Measurements from ENCODE around the gene NFYB.

Gene NFYB

DNA sequence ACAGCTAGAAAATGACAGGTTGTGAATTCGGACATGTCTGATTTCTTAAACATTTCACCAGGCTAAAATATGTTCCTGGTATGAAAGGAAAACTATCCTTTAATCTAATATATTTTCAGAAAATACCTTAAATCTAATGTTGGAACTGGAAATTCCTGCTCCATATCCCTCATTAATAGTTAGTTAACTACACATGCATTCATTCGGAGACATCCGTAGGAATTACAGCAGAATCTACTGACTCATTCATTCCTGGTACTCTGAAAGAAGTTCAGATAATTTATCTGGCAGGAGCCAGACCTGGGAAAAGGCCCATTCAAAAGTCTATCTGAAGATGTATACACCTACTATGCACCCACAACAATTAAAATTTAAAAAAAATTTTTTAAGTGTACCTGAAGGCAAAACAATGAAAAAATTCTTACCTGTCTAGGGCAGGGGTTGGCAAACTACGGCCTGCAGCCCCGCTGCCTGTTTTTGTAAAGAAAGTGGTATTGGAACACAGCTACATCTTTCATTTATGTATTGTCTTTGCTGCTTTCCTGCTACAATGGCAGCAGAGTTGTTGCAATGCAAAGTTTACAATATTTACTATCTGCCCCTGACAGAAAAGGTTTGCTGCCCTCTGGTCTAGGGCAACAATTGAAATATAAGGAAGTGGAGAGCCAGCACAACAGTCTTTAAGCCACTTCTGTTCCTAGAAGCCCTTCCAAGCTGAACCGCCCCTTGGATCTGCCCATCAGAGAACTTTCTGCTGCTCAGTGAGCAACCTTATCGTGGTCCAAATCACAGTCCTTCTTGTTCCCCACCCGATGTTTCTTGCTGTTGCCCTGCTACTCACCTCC is 17.9 kb upstream of the NFYB start:
- DNase-seq: no peak

DNA sequence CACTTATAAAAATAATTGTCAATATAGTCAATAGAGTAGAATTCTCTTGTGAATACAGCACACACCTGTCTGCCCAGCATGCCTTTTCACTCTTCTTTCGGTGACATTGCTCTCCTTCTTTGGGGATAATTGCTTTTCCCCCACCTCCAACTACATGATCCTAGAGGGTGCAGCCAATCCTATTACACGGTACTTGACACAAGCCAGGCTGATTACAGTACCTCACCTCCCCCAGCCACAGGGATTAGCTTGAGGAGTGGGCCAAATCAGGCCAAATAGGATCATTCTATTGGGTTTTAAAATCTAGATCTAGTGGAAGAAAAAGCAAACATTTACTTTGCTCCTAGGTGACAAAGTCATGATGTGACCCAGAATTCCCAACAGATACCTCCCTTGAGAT is 16.8 kb upstream of the NFYB start:
- no peak for DNase-seq

DNA sequence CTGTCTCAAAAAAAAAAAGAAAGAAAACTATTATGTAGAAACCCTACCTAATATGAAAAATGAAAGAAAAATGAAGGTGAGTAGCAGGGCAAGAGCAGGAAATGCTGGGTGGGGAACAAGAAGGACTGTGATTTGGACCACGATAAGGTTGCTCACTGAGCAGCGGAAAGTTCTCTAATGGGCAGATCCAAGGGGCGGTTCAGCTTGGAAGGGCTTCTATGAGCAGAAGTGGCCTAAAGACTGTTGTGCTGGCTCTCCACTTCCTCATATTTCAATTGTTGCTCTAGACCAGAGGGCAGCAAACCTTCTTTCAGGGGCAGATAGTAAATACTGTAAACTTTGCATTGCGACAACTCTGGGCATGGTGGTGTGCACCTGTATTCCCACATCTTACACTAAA is 16.3 kb upstream of the NFYB start:
- no peak for DNase-seq

DNA sequence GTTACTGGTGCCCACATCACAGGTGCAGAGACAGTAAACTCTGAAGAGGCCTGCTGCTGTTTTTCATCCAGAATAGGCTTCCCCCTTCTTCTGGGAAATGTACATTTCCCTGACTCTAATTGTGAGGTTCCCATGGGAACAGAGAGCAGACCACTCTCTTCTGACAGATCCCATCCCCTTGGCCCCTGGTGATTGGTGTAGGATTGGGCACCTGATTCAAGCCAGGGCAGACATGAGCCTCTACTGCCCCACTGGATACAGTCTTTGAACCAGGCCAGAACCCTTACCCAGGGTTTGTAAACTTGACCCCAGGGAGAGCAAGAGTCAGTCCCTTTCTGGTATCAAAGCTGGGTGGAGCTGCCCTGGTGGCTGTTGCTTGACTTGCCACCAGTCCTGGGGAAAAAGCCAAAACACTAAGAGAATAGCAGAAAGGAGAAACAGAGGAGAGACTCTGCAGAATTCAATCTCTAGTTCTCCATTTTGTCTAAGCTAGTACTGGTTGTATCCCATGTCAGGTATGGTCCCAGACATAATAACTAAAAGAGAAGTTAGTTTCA is 14.8 kb upstream of the NFYB start:
- no peak for DNase-seq

DNA sequence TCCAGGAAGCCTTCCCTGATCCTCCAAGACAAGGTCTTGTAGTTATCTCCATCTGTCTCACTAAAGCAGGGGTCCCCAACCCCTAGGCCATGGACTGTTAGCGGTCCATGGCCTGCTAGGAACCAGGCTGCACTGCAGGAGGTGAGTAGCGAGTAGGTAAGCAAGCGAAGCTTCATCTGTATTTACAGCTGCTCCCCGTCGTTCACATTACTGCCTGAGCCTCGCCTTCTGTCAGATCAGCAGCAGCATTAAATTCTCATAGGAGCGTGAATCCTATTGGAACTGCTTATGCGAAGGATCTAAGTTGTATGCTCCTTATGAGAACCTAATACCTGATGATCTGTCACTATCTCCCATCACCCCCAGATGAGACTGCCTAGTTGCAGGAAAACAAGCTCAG is 12.4 kb upstream of the NFYB start:
- DNase-seq: no peak

DNA sequence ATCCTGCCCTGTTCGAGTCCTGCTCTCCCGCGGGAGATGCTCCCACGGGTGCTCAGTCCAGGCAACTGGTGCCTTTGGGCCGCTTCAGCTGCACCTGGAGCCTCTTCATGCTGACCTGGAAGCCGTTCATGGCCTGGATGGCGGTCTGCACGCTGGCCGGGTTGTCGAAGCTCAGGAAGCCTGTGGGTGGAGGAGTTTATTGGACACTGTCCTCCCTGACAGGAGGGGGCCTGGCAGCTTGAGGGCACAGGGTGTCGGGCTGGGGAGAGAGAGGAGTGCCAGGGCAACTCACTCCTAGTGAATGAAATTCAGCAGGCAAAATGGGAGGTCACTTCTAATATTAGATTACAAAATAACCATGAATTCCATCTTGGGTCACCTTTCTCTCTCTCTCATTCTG is 9.3 kb upstream of the NFYB start:
- DNase-seq: no peak

DNA sequence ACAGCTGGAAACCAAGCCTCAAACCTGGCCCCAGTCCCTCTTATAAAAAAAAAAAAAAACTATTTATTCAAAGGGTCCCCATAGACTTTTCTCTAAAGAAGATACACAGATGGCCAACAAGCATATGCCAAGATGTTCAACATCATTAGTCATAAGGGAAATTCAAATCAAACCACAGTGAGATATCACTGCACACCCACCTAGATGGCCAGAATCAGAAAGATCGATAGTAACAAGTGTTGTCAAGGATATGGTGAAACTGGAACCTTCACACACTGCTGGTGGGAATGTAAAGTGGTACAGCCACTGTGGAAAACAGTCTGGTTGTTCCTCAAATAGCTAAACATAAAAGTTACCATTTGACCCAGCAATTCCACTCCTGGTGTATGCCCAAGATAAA is 5.9 kb upstream of the NFYB start:
- no peak for DNase-seq

DNA sequence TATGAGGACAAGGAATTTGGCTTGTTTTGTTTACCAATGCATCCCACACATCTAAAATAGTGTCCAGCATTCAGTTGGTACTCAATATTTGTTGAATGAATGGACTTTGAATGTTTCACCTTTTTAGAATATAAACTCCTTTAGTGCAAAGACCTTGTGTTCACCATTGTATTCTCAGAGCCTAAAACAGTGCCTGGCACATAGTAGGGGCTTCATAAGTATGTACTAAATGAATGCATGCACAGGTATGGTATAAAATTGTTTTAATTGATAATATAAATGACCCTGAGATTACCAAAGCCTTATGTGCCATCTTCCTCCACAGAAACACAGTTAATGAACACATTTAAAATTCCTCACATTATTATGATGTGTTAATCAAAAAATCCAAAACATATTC is 5.0 kb upstream of the NFYB start:
- no peak for DNase-seq

DNA sequence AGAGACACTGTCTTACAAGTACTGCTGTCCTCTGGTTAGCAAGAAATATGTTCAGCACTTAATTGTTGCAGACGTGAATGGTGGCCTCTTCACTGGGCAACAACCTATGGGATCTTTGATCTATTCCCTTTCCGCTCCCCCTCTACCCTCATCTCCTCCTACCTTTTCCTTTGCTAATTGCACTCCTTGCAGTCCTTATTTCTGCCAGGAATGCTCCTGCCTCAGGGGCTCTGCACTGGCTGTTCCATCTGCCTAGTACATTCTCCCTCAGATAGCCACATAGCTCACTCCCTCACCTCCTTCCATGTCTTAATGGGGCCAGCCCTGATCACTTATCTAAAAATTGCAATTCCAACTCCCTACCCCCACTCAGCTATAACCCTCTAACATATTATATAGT is 4.5 kb upstream of the NFYB start:
- DNase-seq: no peak

DNA sequence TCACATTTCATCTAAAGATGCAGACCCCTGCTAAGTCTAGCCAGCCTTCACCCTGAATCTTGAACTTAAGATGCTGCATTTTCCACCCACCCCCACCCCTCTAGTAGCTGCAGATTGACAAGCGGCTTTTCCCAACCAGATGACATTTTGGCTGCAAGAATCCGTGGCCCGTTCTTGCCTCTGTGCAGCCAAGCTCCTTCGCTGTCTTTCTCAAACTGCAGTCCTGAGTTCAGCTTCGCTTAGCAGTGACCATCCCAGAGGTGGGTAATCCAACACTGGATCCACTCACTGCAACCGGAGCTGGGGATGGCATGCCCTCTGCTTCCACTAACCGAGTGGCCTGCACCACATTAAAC is 765 bp upstream of the NFYB start:
- DNase-seq: peak in 4 of 14 donors; percentile 28 to 45 (median 30)

DNA sequence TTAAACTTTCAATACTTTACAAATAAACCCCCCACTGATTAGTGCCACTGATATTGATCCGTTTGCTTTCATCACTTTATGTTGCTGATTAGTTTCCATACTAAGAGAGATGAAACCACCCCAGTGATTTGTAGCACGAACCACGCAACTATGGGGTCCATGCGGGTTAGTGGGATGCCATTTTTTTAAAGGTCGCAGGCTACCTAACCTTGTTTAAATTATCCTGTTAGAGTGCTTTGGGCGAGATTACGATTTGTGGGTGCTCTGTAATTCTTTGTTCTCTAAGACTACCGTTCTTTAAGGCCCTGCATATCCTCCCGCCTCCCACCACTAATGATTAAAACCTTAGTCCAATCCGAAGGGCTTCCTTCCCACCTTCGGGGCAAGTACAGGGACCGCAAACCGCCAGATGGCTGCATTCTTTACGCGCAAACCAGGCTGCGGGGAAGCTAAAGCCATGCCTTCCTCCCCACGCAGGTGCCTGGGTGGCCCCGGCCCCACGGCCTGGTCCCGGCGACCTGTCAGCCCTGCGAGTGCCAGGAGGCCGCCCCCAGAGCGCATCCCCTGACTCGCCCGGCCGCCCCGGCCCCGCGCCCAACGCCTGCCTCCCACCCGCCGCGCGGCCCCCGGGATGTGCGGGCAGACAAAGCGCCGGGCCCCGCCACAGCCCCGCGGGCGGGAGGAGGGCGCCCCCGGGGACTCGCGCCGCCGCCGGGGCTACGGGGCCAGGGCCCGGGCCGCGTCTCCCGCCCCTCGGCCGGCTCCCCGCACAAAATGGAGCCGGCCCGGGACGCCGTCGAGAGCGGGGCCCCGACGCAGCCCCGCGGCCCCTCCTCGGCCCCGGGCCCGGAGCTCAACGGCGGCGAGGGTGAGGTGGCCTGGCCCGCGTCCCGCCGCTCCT is 759 bp downstream of the NFYB start:
- DNase-seq: peak in 10 of 14 donors; percentile 14 to 66 (median 27)

DNA sequence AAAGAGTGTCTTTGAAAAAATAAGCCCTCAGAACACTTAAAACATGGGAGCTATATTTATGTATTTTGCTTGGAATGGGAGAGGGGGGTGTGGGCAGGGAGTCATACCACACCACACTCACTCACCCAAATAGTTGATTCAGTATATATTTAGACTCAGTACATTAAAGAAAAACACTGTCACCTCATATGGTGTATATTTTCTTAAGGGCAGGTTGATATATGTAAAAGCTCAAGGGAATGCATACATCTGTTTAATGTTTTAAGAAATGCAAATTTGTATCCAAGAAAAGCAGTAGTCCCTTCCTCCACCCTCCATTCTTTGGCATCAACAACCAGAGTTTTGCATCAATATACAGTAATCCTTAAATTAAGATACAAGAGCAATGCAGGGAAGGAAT is 1.4 kb downstream of the NFYB start:
- no peak for DNase-seq

DNA sequence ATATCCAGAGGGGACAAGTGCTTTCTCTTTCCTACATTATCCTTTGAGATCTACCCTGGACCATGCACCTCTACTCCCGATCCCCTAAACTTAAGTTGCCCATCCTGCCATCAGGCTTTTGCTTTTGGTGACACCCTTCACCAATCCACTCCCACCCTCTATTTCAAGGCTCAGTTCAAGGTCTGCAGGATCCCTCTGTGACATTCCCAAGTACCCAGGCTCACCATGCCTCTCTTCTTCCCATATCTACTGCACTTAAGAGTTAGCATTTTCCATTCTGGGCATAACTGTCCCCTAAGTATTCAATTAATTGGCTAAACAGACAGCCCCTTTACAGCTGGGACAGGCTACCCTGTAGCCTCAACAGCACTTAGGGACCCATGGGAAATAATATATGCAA is 3.1 kb downstream of the NFYB start:
- DNase-seq: no peak

DNA sequence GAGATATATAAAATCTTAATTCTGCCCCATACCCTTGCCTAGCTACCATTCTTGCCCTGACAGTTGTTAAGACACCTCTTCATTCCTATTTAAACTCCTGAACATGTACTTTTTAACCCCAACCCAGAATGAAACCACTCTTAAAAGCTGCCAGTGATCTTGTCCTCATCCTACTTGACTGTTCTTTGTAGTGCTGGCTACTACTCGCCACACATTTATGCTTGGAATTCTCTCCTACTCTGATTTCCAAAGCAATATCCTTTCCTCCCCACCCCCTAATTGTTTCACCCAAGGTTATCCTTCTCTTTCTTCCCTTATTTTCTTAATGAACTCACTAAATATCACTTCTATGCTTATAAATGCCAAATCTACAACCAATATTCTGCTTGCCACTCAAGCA is 4.1 kb downstream of the NFYB start:
- DNase-seq: no peak

DNA sequence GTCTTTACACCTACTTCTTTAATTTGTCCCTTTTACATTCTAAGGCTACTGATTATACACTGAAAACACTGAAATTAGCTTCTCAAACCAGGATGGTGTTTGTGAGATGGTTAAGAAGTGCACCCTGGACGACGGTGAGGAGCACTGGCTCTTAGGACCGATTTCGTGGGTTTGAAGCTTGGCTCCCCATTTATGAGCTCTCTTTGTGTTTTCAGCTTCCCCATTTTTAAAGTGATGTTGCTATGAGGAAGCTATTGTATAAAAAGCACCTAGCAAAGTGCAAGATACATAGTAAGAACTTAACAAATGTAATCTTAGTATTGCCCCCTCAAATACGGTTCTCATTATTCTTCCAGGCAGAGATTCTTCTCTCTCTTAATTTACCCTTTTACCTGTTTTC is 4.7 kb downstream of the NFYB start:
- no peak for DNase-seq

DNA sequence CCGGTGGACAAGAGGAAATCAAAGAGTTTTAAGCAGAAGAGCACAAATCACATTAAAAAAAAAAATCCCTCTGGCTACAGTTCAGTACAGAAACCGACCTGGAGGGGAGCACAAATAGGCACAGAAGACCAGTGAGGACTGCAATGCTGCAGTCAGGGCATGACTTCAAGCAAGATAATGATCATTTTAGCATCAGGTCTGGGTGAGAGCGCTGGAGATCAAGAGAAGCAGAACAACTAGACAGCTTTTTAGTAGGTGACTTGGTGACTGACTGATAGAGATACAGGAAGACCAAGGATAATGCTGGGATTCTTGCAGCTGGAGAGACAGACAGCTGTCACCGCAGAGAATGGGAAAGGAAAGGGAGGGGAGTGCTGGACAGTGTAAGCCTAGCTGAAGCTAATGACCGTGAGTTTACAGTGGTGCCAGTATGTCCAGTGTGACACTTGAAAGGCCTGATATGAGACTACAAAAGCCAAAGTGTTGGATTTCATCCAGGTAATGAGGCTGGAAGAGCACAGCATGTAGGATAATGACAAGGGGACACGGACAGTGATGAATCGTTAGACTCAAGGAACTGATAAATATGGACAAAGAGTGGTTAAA is 5.6 kb downstream of the NFYB start:
- peak in 2 of 14 donors; percentile 2 for DNase-seq

DNA sequence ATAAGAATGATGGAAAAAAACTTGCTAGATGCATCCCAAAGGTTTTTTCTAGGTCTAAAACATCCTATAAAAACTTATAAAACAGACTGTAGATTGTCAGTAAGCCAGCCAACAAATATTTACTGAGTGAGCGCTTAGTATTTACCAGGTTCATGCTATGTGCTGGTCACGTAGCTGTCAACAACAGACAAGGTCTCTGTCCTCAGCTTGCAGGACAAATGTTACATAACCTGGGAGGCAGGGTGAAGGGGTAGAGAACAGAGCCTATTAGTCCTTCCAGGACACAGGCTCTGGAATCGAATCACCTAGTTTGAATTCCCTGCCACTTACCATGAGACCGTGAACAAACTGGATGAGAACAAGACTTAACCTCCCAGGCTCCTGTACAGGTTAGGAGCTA is 6.4 kb downstream of the NFYB start:
- no peak for DNase-seq

DNA sequence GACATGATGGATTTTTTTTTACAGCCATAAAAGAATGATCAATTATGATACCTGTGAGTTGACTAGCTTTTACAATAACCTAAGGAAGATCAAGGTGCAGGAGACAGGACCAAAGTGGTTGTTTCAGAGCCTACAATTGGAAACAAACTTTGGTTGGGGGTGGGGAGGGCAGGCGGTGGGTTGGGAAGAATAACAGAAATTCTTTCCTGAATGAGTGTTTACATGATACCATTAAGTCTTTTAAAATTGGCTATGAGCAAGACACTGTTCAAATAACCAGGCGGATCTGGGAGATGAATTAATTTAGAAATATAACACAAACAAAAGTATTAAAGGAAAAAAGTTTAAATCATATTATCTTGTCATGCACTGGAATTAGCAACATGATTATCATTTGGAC is 7.2 kb downstream of the NFYB start:
- DNase-seq: no peak

DNA sequence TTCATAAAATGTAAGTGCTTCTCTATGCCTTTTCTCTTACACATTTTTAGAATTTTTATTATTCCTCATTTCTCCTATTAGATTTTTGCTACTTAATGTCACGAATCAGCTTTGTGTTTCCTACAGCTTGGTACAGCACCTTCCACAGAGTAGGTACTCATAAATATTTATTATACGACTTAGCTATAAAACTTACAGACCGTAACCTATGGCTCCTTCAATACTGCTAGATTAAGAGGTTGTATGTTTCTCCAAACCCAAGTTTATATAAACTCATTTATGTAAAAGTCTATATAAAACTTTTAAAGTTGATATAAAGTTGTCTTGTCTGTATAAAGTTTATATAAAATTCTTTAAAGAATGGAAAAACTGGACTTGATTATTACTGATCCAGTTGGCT is 11.5 kb downstream of the NFYB start:
- no peak for DNase-seq

DNA sequence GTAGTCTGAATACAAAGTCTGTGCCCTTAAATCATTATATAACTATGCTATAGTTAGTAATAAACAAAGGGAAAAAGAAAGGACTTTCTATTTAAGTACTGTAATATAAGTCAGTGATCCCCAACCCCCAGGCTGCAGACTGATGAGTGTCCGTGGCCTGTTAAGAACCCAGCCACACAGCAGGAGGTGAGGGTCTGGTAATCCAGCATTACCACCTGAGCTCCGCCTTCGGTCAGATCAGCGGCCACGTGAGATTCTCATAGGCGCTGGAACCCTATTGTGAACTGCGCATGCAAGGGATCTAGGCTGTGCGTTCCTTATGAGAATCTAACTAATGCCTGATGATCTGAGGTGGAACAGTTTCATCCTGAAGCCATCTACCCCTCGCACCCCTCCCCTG is 15.7 kb downstream of the NFYB start:
- DNase-seq: no peak

DNA sequence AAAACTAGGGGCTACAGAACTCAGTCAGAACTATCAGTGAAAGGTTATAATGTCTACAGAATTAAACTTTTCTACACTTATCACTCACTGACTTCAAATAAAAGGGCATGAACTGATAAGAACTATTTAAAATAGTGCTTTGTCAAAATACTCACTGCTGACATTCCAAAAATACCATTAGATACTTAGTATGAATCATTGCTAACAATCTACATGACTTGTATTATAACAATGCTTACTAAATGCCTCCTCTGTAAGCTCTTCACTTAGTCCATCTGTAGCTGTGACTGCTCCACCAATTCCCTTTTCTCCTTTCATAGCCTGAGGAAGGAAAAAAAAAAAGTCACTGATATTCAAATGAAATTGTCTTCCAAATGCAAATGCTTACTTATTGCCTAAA is 17.0 kb downstream of the NFYB start:
- no peak for DNase-seq

DNA sequence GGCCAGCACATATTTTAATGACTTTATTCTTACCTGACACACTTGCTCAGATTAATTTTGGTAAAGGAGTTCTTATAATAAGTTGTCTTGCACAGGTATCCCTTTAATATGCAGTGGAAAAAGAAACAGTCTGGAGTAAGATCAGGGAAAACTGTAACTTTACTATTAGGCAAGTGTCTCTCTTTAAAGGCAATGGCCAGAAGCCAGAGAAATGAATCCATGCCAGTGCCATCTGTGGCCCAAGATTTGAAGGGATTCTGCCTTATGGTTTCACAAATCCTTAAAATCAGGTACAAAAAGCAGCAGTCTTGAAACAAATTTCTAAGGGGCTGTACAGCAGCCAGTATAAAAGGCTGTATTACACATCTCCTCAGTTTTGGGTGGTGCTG is 22.4 kb downstream of the NFYB start:
- DNase-seq: no peak

All from C1 segment of cervical spinal cord (tissue), 14 donors.